ENCODE measurements around the gene FOS. TPM values are rescaled to one million over a fixed set of nuclear protein-coding genes. Genes with fewer than 3 reads are reported as not detected.

The FOS gene
- total and polyA plus RNA-seq, 2 of the 13 experiments (the other 11 are each of a cell fraction or from before 2014, with no cell fraction given) = 15.9 to 24.2 TPM

DNA sequence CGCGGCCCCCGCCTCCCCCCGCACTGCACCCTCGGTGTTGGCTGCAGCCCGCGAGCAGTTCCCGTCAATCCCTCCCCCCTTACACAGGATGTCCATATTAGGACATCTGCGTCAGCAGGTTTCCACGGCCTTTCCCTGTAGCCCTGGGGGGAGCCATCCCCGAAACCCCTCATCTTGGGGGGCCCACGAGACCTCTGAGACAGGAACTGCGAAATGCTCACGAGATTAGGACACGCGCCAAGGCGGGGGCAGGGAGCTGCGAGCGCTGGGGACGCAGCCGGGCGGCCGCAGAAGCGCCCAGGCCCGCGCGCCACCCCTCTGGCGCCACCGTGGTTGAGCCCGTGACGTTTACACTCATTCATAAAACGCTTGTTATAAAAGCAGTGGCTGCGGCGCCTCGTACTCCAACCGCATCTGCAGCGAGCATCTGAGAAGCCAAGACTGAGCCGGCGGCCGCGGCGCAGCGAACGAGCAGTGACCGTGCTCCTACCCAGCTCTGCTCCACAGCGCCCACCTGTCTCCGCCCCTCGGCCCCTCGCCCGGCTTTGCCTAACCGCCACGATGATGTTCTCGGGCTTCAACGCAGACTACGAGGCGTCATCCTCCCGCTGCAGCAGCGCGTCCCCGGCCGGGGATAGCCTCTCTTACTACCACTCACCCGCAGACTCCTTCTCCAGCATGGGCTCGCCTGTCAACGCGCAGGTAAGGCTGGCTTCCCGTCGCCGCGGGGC lies at the start of gene FOS (continued):
- TF ChIP-seq NRL (CRISPR knock-in tag; IDR thresholded peaks at IDR 0.05; ENCODE audit: borderline replicate concordance) (peak; percentile 57), ZMYM4 (CRISPR knock-in tag; IDR thresholded peaks at IDR 0.05) (peak; percentile 73), ZNF605 (CRISPR knock-in tag; IDR thresholded peaks at IDR 0.05) (peak; percentile 86), CCDC6 (CRISPR knock-in tag; IDR thresholded peaks at IDR 0.05) (no peak), MBNL3 (CRISPR knock-in tag; conservative IDR thresholded peaks at IDR 0.05) (no peak), NFKB2 (CRISPR knock-in tag; IDR thresholded peaks at IDR 0.05; ENCODE audit: borderline replicate concordance) (peak; percentile 72), ZNF124 (CRISPR knock-in tag; IDR thresholded peaks at IDR 0.05) (no peak), TCF12 (IDR thresholded peaks at IDR 0.05) (no peak), TCF12 (CRISPR knock-in tag; IDR thresholded peaks at IDR 0.05) (0 out of 2 replicates have a peak, but pooled peaks have one; percentile 40), CREM (IDR thresholded peaks at IDR 0.05) (peak; percentile 89), CREM (CRISPR knock-in tag; IDR thresholded peaks at IDR 0.05) (no peak), ZNF160 (CRISPR knock-in tag; IDR thresholded peaks at IDR 0.05) (peak; percentile 91), ZFP62 (CRISPR knock-in tag; IDR thresholded peaks at IDR 0.05) (peak; percentile 43; the same call in 1 of the 2 replicates), CBX1 (IDR thresholded peaks at IDR 0.05; ENCODE audit: low read depth) (peak; percentile 69), MAZ (IDR thresholded peaks at IDR 0.05; ENCODE audit: borderline replicate concordance, low read depth, low read length) (peak; percentile 64), MAZ (CRISPR knock-in tag; IDR thresholded peaks at IDR 0.05; ENCODE audit: low read depth) (peak; percentile 46; the same call in 1 of the 2 replicates), ZNF333 (CRISPR knock-in tag; IDR thresholded peaks at IDR 0.05; ENCODE audit: borderline replicate concordance) (peak; percentile 29; the same call in 1 of the 2 replicates), ZNF292 (CRISPR knock-in tag; IDR thresholded peaks at IDR 0.05; ENCODE audit: borderline replicate concordance, low read depth) (0 out of 2 replicates have a peak, but pooled peaks have one; percentile 61), ZSCAN29 (CRISPR knock-in tag; conservative IDR thresholded peaks at IDR 0.05) (peak; percentile 44; the same call in 1 of the 2 replicates), JUNB (CRISPR knock-in tag; IDR thresholded peaks at IDR 0.05; ENCODE audit: borderline replicate concordance) (no peak), GATA4 (IDR thresholded peaks at IDR 0.05; ENCODE audit: borderline replicate concordance, low read depth) (peak; percentile 79; the same call in 1 of the 2 replicates)
- TF ChIP-seq, protein P1, sequence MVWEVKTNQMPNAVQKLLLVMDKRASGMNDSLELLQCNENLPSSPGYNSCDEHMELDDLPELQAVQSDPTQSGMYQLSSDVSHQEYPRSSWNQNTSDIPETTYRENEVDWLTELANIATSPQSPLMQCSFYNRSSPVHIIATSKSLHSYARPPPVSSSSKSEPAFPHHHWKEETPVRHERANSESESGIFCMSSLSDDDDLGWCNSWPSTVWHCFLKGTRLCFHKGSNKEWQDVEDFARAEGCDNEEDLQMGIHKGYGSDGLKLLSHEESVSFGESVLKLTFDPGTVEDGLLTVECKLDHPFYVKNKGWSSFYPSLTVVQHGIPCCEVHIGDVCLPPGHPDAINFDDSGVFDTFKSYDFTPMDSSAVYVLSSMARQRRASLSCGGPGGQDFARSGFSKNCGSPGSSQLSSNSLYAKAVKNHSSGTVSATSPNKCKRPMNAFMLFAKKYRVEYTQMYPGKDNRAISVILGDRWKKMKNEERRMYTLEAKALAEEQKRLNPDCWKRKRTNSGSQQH (CRISPR knock-in tag; IDR thresholded peaks at IDR 0.05; ENCODE audit: low read depth) = peak; percentile 90
- TF ChIP-seq, protein P2, sequence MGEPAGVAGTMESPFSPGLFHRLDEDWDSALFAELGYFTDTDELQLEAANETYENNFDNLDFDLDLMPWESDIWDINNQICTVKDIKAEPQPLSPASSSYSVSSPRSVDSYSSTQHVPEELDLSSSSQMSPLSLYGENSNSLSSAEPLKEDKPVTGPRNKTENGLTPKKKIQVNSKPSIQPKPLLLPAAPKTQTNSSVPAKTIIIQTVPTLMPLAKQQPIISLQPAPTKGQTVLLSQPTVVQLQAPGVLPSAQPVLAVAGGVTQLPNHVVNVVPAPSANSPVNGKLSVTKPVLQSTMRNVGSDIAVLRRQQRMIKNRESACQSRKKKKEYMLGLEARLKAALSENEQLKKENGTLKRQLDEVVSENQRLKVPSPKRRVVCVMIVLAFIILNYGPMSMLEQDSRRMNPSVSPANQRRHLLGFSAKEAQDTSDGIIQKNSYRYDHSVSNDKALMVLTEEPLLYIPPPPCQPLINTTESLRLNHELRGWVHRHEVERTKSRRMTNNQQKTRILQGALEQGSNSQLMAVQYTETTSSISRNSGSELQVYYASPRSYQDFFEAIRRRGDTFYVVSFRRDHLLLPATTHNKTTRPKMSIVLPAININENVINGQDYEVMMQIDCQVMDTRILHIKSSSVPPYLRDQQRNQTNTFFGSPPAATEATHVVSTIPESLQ (CRISPR knock-in tag; conservative IDR thresholded peaks at IDR 0.05) = no peak
- TF ChIP-seq, protein P3, sequence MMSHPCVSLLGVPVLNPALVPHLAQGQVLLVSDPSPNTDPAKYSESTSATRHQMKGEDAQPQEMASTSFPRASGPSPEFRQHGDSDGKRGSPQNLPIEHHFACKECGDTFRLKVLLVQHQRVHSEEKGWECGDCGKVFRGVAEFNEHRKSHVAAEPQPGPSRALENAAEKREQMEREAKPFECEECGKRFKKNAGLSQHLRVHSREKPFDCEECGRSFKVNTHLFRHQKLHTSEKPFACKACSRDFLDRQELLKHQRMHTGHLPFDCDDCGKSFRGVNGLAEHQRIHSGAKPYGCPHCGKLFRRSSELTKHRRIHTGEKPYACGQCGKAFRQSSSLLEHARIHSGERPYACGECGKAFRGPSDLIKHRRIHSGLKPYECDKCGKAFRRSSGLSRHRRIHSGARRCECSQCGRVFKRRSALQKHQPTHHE (CRISPR knock-in tag; IDR thresholded peaks at IDR 0.05; ENCODE audit: borderline replicate concordance) = 0 out of 2 replicates have a peak, but pooled peaks have one; percentile 31
- TF ChIP-seq, protein P4, sequence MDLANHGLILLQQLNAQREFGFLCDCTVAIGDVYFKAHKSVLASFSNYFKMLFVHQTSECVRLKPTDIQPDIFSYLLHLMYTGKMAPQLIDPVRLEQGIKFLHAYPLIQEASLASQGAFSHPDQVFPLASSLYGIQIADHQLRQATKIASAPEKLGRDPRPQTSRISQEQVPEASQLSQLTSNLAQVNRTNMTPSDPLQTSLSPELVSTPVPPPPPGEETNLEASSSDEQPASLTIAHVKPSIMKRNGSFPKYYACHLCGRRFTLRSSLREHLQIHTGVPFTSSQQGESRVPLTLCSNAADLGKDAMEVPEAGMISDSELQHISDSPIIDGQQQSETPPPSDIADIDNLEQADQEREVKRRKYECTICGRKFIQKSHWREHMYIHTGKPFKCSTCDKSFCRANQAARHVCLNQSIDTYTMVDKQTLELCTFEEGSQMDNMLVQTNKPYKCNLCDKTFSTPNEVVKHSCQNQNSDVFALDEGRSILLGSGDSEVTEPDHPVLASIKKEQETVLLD (CRISPR knock-in tag; IDR thresholded peaks at IDR 0.05; ENCODE audit: low read depth) = 0 out of 2 replicates have a peak, but pooled peaks have one; percentile 21
